Left ventricle myocardium superior (tissue), 1 donor: ENCODE results near the gene FAM98A. TPM values are rescaled to one million over a fixed set of nuclear protein-coding genes. Genes with fewer than 3 reads are reported as not detected.

Experiments
- ATAC-seq: fragments of 200-7000 bp; cut with Tn5 transposase; one replicate; pipeline ENCODE4 v1.9.1; 2020; ENCODE audit warnings: mild to moderate bottlenecking, moderate library complexity
- DNase-seq: peaks from one replicate; pipeline ENCODE4 v3.0.0-alpha.2; 2020
- intact Hi-C: fragments of 100-400 bp; cut with micrococcal nuclease; formaldehyde crosslinking; loops from one replicate; pipeline ENCODE4 v1.11.0; 2022
- total RNA-seq: library from RNA; stranded (reverse); fragmentation: NEBNext Ultra II Directional; extraction: Animal tissue kit (Norgen Biotek cat#: 25700); gene quantifications from one replicate; pipeline ENCODE4 v1.2.1, GENCODE V29; 2021
- donor health status: DM: no; HTN: yes; CAD: no; lungs with severe emphysema.

The FAM98A gene
- total RNA-seq, 1 donor from 2014 or later = 72.0 TPM

DNA sequence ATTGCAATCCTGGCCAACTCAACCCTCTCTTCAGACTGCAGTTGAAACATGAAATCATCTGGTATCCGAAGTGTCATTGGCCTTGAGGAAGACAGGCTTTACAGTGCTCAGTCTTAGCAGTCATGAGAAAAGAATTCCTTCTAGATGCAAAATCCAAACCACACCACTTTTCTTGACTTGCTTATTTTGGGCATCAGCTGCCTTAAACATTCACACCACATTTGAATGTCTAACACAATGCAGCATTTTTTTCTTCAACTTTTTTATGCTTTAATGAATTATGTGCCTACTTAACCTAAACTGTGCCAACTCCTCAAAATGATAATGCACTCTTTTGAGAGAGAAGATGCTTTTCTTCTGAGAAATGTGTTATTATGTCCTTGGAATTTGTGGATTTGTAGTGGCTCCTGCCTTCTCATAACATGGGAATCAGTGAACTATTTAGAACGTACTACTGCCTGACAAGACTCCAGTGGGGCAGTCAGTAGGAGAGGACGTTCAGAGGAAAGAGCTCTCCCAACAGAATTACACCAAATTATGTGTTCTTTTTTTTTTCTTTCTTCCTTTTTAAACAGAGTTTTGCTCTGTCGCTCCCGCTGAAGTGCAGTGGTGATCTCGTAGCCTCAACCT is 3.2 kb upstream of the FAM98A start:
- no peak for ATAC-seq
- DNase-seq = no peak
- intact Hi-C loops = no loop called here

GRCh38 chr2:33599943-33600192 is 769 bp upstream of the FAM98A start:
- DNase-seq (no peak), ATAC-seq (no peak)

GRCh38 chr2:33598561-33599174 is 431 bp downstream of the FAM98A start:
- intact Hi-C loops = no loop called here
- DNase-seq = no peak
- ATAC-seq = peak; percentile 21

More at GRCh38 chr2:33599943-33600192, 769 bp upstream of the FAM98A start:
- intact Hi-C loops = no loop called here

- ATAC-seq = no peak
- no peak for DNase-seq
- intact Hi-C loops = no loop called here
These were observed 2.1 kb downstream of the FAM98A start for GRCh38 chr2:33597026-33597425.

DNA sequence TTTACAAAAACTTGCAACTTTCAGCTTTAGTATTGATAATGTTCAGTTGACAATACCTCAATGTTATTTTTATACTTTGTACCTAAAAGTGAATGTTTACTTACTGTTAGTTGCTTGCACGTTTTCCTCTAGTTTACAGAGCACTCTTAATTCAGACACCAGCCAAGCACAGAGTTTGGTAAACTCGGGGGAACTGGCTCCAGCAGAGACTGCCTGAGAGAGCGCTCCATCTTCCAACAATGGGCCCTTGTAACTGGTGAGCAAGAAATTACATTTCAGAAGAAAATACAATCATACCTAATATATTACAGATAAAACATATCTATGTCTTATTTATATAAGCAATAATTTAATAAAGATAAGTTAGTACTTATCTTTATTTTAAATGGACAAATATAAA is 3.7 kb downstream of the FAM98A start:
- intact Hi-C loops = no loop called here
- DNase-seq (no peak), ATAC-seq (no peak)

DNA sequence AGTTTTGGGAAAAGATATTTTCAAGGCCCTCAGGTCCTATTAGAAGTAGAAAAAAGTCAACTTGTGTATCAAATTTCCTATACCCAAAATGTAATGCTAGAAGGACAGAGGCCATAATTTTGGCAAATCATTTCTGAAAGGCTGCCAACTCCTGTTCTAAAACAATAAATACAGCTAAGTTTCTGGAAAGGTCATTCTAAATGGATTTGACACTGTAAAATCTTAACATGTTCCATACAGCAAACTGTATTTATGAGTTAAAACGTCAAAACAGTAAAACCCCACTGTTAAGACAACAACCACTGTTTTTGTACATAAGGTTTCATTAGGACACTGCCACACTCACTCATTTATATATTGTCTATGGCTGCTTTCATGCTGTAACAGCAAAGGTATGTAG is 9.7 kb downstream of the FAM98A start:
- intact Hi-C loops = no loop called here
- no peak for DNase-seq
- ATAC-seq = no peak

DNA sequence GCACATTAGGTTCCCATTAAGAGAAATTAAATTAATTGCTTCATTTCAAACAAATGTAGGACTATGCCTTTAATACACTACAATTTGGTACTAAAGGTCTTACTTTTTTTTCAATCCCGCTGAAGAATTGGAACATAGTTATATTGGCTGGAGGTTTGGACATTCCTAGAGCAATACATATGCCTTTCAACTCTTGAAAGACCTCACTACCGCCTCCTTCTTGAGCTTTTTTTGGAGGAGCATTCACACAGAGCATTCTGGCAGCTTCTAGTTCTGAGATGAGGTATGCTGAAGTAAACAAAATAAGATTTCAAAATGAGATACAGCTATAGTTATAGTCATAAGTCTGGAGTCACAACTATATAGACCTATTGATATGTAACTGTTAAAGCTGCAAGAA is 10.9 kb downstream of the FAM98A start:
- DNase-seq (no peak), ATAC-seq (no peak)
- intact Hi-C loops = no loop called here

- intact Hi-C loops = no loop called here
- ATAC-seq = no peak
- no peak for DNase-seq
These were observed 12.3 kb downstream of the FAM98A start for GRCh38 chr2:33586766-33587165.

DNA sequence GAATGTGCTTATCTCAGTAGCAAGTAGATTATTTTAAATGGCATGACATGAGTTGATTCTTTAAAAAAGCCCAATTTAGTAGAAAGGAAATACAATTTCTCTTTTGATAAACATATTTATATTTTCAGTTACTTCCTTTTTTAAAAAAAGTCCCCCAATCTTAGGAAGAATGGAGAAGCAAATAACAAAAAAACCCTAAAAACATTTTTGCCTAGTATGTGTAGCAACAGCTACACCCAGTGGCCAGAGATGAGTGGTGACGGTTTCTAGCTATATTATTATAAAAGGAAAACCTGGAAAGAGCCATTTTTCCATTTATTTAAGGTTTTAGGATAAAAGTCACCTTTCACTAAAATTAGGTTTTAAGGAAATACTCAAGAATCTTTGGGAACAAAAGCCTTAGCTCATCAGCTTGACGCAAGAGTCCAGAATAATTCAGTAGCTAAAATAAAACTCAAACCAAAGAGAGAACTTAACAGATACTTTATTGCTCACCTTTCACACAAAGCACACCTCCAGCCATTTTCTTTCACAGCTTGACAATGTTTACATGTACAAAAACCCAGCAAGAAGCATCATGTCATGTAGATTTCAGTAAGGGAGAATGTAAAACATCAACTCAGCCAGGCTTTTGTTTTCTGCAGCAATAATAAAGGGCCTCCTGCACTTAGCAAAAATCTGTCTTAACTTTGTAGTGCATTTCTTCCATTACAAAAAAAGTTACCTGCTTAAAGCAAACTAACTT is 15.7 kb downstream of the FAM98A start:
- intact Hi-C loops = no loop called here
- DNase-seq (no peak), ATAC-seq (peak; percentile 33)

GRCh38 chr2:33581872-33582271 is 17.2 kb downstream of the FAM98A start:
- intact Hi-C loops = no loop called here
- DNase-seq = no peak
- no peak for ATAC-seq

DNA sequence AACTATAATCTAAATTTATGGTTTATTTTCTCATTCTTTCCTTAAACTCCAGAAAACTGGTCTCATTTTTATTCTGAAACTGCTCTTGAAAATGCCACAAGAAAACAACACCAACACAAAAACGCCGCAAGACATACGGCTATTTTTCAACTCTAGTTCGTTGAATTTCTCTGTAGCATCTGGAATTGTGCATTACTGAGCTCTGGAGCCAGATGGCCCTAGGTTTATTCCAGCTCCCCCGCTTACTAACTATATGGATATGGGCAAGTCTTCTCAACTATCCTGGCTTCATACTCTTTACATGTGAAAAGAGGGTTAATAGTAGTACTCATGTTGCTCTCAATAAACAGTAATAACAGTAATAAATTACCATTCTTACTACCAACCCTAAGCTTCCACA is 19.9 kb downstream of the FAM98A start:
- intact Hi-C loops = no loop called here
- no peak for DNase-seq
- no peak for ATAC-seq

DNA sequence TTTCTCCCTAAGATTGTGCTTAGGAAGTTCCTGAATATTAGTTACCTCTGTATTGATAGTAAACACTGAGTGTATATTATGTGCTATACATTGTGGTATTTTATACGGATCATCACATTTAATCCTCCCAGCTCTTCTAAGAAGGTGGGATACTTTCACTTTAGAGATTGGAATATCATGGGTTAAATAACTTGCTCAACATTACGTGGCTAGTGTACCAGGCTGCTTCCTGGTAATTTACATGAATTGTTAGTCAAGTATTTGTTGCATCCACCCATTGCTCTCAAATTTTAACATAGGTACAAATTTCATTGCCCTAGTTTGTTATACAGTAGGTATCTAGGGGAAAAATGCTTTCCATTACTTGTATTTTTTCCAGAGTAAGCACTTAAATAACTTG is 21.4 kb downstream of the FAM98A start:
- intact Hi-C loops = no loop called here
- no peak for ATAC-seq
- DNase-seq = no peak

DNA sequence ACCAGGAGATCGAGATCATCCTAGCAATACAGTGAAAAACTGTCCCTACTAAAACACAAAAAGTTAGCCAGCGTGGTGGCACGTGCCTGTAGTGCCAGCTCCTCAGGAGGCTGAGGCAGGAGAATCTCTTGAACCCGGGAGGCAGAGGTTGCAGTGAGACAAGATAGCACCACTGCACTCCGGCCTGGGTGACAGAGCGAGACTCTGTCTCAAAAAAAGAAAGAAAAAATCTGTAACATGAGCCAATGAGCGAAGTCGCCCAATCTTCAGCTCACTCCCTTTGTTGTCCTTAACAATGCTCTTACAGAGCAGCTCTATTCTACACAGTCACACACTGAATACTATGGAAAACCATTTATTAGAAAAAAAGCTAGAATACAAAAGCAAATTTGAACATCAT is 22.0 kb downstream of the FAM98A start:
- DNase-seq (no peak), ATAC-seq (no peak)

DNA sequence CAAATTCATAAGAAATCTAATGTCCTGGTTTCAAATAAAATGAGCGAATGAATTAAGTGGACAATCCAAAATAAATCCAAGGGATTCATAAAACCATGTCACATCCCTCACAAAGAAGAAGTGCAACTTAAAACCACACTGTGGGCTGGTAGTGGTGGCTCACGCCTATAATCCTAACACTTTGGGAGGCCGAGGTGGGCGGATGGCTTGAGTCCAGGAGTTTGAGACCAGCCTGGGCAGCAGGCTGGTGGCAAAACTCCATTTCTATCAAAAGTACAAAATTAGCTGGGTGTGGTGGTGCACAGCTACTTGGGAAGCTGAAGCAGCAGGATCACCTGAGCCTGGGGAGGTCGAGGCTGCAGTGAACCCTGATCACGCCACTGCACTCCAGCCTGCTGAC is 25.4 kb downstream of the FAM98A start:
- intact Hi-C loops = no loop called here
- DNase-seq = no peak
- no peak for ATAC-seq

More for the DNA sequence above, 22.0 kb downstream of the FAM98A start:
- intact Hi-C loops = no loop called here

DNA sequence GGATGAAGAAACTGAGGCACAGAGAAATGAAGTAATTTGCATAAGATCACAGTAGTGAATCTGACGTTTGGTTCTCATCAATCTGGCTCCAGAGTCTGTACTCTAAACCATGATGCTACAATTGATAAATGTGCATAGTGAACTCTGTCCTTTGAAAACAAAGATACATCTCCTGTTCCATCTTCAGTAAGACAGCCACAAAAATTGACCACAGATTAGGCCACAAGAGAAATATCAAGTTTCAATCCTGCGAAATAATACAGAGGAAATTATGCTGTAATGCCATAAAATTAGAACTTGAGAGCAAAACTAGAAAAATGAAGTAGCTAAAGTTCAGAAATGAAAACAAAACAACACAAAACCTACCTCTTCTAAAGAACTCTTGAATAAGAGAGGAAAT is 28.4 kb downstream of the FAM98A start:
- intact Hi-C loops = no loop called here
- no peak for DNase-seq
- no peak for ATAC-seq

DNA sequence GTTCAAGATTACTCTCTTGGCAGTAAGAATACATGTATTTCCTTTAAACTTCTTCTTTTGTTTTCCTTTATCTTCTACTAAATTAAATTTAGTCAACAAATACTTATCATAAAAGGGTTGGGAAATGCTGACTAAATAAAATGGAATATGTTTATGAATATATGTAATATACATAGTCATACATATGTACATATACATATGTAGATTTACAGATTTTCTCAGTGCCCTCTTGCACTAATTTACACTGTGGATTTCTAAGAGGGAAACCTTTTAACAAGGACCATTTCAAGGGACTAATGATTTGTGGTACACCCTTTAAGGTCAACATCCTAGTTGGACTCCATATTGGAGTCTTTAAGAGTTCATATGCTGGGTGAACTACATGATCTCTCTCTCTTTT is 37.2 kb downstream of the FAM98A start:
- intact Hi-C loops = no loop called here
- no peak for ATAC-seq
- DNase-seq = no peak

DNA sequence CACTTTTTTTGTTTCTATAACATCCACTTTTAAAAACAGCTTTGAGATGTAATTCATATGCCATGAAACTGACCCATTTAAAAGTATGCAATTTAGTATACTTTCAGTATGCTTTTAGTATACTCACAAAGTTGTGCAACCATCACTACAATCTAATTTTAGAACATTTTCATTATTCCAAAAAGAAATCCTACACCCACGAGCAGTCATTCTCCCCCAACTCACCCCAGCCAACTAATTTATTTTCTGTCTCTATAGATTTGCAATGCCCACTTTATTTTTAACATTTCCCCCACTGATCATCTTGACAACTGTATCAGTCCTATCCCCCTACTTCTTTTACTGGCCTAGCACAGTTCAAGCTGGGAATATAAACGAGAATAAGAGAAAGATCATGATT is 39.1 kb downstream of the FAM98A start:
- DNase-seq (no peak), ATAC-seq (no peak)
- intact Hi-C loops = no loop called here

DNA sequence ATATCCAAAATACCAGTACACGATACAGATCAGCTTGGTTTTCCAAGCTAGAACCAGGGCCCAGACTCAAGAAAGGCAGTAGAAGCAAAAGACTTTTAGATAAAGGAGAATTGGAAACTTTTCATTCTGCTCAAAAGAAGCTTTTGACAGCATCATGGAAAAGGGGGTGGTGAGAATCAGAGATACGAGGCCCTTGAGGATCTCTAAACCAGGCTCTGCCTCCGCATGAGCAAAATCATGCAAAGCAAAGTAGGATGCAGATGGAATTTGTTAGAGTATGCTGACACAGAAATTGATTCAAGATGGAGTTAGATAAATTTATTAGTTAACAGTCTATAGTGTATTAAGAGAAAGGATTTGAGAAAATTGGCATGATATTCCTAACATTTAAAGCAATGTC is 39.8 kb downstream of the FAM98A start:
- DNase-seq = no peak
- intact Hi-C loops = no loop called here
- no peak for ATAC-seq

- intact Hi-C loops = no loop called here
- ATAC-seq (no peak), DNase-seq (no peak)
These were observed 43.4 kb downstream of the FAM98A start for GRCh38 chr2:33555681-33556080.

DNA sequence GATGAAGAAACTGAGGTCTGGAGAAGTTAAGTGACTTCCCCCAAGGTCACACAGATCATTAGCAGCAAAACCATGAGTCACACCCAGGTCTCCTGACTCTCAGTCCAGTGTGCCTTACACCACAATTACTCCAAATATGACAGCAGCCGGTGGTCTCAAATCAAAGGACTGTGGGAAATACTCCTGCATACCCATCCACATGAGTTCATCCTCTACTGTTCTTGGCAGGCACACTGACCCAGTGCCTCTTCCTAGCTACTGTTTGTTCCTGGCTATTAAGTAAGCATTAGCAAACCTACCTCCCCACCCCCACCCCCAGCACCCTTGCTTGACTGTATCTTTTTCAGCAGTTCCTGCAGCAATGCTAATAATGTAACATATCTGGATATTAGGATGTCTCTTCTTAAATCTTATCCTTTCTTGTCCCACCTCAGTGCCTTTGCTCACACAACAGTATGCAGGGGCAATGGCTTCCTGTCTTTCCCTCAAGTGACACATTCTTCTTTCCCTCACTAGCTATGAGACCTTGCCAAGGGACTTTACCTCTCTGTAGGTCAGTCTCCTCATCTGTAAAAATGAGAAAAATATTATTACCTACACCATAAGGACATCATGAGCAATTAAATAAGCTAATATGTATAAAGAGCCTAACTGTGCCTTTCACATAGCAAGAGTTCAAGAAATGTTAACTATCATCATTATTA is 46.2 kb downstream of the FAM98A start:
- peak; percentile 15 for ATAC-seq
- intact Hi-C loops = no loop called here

More for the DNA sequence above, 46.2 kb downstream of the FAM98A start:
- no peak for DNase-seq
